ENCODE results near the gene HK1.

The HK1 gene

GRCh38 chr10:69376662-69377061, 98.4 kb downstream of the HK1 start:
- no peak for DNase-seq (ENCODE audit: low read depth)

DNA sequence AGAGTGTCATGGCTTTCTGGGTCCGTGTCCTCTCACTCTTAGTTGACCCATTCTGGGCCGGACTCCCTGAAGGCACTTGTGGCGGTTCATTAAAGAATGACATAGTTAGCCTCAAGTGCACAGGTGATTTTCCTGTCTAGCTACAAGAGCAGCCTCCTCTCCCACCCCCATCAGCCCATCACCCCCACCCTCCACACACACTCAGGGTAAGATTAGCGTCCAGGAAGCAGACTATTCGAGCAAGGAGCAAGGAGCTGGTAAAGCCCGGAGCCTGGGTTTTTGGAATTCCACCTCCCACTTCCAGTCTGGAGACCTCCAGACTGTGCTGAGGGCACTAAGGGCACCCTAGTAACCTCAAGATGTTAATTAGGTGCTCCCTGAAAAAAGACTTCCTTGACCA, 98.9 kb downstream of the HK1 start:
- no peak for DNase-seq (ENCODE audit: low read depth)

- no peak for DNase-seq (ENCODE audit: low read depth)
Observed at GRCh38 chr10:69377933-69378332, 99.6 kb downstream of the HK1 start.

DNA sequence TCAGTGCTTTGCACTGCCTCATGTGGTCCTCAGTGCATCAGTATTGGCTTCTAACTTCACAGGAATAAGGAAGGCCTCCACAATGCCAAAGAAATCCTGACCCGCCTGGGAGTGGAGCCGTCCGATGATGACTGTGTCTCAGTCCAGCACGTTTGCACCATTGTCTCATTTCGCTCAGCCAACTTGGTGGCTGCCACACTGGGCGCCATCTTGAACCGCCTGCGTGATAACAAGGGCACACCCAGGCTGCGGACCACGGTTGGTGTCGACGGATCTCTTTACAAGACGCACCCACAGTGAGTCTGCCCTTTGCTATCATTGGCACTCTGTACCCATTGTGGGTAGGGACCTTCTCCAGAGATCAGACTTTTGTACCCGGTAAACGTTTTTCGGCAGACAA, 101.5 kb downstream of the HK1 start:
- DNase-seq (ENCODE audit: low read depth) = no peak

- peak; percentile 82 for DNase-seq (ENCODE audit: low read depth)
Observed at GRCh38 chr10:69382382-69383117, 104.3 kb downstream of the HK1 start.

DNA sequence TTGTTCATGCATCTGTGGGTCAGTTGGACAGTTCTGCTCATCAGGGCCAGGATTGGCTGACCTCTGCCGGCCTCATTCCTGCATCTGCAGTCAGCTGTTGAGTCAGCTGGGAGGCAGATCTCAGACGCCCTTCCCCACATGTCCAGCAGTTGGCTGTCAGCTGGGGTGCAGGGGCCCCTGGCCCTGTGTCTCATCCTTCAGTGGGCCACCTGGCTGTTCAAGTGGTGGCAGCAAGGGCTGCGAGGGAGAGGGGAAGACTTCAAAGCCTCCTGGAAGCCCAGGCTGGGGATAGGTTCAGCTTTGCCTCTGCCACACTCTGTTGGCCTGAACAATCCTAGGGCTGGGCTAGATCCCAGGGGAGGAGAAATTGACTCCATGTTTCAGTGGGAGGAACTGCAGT, 105.3 kb downstream of the HK1 start:
- DNase-seq (ENCODE audit: low read depth) = no peak

GRCh38 chr10:69384320-69384719, 106.0 kb downstream of the HK1 start:
- DNase-seq (ENCODE audit: low read depth) = no peak

DNA sequence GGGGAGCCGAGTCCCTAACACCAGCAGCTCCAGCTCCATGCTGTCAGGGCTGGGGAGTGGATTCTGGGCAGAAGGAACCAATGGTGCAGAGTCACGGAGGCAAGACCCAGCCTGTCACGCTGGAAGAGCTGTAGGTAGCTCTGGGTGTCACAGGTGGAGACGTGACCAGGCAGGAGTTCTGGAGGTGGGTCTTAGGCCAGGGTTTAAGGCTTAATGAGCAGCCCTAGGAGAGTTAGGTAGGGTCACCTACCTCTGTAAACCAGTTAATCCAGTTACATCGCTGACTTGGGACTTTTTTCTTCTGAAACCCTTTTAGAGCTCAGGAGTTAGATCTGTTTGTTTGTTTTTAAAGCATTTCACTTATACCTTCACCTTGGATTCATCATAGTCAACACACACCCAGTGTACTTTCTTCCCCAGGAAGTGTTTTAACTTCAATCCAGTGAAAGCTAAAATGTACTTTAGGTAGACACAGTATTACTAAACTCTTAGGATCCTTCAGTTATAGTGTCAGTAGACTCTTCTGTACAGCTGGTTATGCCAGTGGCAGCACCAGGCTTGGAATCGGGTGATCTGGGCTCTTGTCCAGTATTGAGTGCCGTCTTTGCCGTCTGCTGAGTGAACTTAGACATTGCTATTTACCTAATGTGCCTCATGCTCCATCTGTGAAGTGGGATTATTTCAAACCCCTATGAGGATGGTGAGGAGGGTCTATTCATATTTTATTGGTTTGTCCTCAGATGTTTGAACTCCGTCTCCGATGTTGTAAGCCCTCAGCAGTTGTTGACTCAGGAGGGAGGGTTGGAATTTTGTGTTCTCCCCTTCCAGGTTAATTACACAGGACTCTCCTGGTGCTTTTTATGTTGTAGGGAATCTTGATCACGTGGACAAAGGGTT, 107.4 kb downstream of the HK1 start:
- no peak for DNase-seq (ENCODE audit: low read depth)

GRCh38 chr10:69387500-69387899, 109.2 kb downstream of the HK1 start:
- no peak for DNase-seq (ENCODE audit: low read depth)

- no peak for DNase-seq (ENCODE audit: low read depth)
Observed at GRCh38 chr10:69388488-69388887, 110.2 kb downstream of the HK1 start.

- DNase-seq (ENCODE audit: low read depth) = no peak
Observed at GRCh38 chr10:69389827-69390490, 111.7 kb downstream of the HK1 start.

DNA sequence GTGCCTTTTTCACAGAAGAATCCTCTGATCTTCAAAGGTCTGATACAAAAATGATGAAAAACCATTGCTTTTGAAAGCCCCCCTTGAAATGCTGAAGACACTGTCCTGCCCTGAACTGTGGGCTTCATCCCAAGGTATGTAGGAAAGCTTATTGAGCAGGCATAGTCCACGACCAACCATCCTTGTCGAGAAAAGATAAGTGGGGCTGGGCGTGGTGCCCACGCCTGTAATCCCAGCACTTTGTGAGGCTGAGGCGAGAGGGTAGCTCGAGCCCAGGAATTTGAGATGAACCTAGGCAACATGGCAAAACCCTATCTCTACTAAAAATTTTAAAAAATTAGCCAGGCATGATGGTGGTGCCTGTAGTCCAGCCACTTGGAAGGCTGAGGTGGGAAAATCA, 112.9 kb downstream of the HK1 start:
- no peak for DNase-seq (ENCODE audit: low read depth)

DNA sequence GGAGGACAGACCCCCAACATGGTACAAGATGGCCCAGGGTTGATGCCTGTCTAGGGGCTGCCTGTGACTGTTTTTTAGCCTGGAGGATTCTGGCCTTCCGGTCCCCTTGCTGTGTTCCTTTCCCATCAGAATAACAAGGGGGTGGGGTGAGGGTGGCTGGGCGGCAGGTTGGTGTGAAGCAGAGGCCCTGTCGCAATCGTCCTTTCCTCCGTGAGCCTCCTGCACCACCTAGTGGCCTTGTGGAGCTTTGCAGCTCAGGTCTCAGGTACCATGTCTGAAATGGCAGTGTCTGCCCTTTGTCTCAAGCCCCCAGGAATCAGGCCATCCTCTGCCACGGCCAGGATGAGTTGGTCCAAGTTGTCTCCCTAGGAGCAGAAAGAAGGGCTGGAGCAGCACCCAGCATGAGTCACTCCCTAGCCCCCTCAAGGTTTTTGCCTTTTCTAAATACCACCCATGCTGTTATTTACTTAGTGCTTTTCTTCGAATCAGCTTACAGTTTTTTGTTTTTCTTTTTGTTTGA, 114.2 kb downstream of the HK1 start:
- DNase-seq (ENCODE audit: low read depth) = no peak

- no peak for DNase-seq (ENCODE audit: low read depth)
Observed at GRCh38 chr10:69394020-69394419, 115.7 kb downstream of the HK1 start.

- no peak for DNase-seq (ENCODE audit: low read depth)
Observed at GRCh38 chr10:69397972-69398371, 119.7 kb downstream of the HK1 start.

DNA sequence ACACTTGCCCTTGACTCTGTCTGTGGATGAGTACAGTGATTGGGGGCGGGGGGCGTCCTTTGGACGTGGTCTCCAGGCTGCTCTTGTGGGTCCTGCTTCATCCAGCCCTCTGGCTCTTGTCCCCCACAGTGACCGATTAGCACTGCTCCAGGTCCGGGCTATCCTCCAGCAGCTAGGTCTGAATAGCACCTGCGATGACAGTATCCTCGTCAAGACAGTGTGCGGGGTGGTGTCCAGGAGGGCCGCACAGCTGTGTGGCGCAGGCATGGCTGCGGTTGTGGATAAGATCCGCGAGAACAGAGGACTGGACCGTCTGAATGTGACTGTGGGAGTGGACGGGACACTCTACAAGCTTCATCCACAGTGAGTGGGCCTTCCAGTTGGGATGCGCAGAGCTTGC, 120.2 kb downstream of the HK1 start:
- no peak for DNase-seq (ENCODE audit: low read depth)

GRCh38 chr10:69400936-69401335, 122.6 kb downstream of the HK1 start:
- DNase-seq (ENCODE audit: low read depth) = no peak

- DNase-seq (ENCODE audit: low read depth) = no peak
Observed at GRCh38 chr10:69401416-69401815, 123.1 kb downstream of the HK1 start.

DNA sequence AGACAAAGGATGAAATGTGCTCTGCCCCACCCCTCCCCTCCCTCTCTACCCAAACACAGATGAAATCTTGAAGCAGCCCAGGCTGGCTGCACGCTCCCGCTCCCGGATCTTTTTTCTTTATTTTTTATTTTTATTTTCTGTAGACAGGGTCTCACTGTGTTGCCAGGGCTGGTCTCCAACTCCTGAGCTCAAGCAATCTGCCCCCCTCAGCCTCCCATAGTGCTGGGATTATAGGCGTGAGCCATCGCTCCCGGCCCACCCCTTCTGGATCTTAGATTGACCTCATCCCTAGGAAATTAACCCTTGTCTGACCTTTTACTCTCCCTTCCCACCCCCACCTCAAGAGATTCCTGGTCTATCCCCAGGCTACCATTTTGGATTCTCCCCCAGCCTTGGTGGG, 124.1 kb downstream of the HK1 start:
- DNase-seq (ENCODE audit: low read depth) = no peak

DNA sequence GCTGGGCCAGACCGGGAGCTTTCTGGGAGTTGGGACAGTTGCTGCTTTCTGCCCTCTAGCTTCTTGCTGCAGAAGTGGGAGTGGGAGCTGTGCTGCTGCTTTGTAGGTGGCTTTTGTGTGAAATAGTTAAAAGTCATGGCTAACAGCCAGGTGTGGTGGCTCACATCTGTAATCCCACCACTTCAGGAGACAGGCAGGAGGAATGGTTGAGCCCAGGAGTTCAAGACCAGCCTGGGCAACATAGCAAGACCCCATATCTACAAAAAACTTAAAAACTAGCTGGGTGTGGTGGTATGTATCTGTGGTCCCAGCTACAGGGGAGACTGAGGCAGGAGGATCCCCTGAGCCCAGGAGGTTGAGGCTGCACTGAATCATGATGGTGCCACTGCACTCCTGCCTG, 124.8 kb downstream of the HK1 start:
- DNase-seq (ENCODE audit: low read depth) = no peak

- DNase-seq (ENCODE audit: low read depth) = peak; percentile 75
Observed at GRCh38 chr10:69403519-69403918, 125.2 kb downstream of the HK1 start.

- DNase-seq (ENCODE audit: low read depth) = no peak
Observed at GRCh38 chr10:69404786-69405185, 126.5 kb downstream of the HK1 start.

DNA sequence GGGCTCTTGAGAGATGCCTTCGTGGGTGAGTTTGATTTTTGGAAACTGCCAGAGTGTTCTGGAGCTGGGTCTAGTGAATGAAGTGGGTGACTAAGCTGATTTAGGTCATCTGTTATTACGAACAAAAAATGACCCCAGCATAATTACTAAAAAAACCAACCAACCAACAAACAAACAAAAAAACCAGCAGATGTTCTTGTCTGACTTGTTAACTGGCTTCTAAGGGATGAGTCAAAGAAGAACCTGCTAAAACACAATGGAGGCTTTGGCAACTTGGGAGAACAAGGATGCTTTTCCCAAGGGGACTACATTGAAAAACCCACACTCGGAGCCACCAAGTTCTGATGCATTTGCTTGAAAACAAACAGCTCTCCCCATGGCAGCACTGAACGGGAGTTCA, 126.9 kb downstream of the HK1 start:
- DNase-seq (ENCODE audit: low read depth) = no peak
